ENCODE results near the gene WIPF1. TPM values are rescaled to one million over a fixed set of nuclear protein-coding genes. Genes with fewer than 3 reads are reported as not detected.

Gene WIPF1
- total and polyA plus RNA-seq, 7 donors, result 9.0 to 51.0 (median 37.8) TPM

DNA sequence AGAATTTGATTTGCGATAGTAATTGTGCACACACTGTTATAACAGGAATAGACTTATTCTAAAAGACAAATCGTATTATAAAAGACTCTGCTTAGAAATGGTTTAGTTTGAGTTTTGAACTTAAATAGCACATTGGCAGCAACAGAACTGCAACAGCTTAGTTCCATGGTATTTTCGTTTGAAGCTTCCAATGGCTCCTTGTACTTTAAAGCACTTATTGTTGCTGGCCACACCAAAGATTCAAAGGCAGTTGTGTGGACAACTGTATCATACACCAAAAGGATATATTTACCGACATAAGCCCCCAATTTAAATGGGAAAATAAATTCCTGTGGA is 627 bp downstream of the WIPF1 start:
- no peak for DNase-seq
- Histone ChIP-seq H3K9me3 (no peaks in the 10 kb centered on the region), H3K36me3 (no peaks in the 10 kb centered on the region), H3K4me1 (peaks cover 0 to 66% (median 46%) of the 10 kb centered on the region in 4 donors), H3K4me3 (peak overlapping the region in 2 of 4 donors; percentile 0 to 24), H3K27me3 (no peaks in the 10 kb centered on the region), H3K27ac (peak overlapping the region; percentile 63 to 77 (median 68))
- TF ChIP-seq EP300 (IDR thresholded peaks at IDR 0.05), result no peak
- TF ChIP-seq POLR2AphosphoS5 (IDR thresholded peaks at IDR 0.05), result no peak
- TF ChIP-seq, protein P1, sequence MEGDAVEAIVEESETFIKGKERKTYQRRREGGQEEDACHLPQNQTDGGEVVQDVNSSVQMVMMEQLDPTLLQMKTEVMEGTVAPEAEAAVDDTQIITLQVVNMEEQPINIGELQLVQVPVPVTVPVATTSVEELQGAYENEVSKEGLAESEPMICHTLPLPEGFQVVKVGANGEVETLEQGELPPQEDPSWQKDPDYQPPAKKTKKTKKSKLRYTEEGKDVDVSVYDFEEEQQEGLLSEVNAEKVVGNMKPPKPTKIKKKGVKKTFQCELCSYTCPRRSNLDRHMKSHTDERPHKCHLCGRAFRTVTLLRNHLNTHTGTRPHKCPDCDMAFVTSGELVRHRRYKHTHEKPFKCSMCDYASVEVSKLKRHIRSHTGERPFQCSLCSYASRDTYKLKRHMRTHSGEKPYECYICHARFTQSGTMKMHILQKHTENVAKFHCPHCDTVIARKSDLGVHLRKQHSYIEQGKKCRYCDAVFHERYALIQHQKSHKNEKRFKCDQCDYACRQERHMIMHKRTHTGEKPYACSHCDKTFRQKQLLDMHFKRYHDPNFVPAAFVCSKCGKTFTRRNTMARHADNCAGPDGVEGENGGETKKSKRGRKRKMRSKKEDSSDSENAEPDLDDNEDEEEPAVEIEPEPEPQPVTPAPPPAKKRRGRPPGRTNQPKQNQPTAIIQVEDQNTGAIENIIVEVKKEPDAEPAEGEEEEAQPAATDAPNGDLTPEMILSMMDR (IDR thresholded peaks at IDR 0.05), result no peak
- TF ChIP-seq POLR2A (IDR thresholded peaks at IDR 0.05), result no peak
- intact Hi-C loops (cut with DNase I), result no loop called here
- 42 to 76% methylated on average over 4 of the region's 4 CpGs for WGBS, 2 donors

DNA sequence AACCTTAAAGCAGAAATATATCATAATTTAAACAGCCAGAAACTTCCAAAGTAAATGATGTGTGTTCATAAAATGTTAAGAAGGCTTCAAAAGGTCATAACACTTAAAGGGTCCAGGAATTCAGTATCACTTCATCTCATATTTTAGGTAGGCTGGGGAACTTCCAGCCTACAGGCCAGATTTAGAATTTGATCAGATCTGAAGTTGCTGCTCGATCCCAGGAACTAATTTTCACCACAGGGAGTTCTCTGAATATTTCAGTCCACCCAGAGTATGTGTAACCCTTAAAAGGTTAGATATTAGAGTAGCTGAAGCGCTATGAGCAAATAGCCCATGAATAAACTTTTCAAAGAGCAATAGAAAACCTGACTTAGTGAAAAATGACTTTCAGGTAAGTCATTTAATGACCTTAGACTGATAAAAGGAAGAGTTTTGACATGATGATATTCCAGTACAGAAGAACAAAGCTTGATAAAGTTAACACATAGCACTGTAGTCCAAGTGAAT is 1.7 kb downstream of the WIPF1 start:
- intact Hi-C loops (cut with DNase I), result no loop called here
- Histone ChIP-seq H3K9me3 (no peaks in the 10 kb centered on the region), H3K36me3 (no peaks in the 10 kb centered on the region), H3K27me3 (no peaks in the 10 kb centered on the region), H3K4me3 (peak overlapping the region in 2 of 4 donors; percentile 0 to 24), H3K27ac (peak overlapping the region; percentile 63 to 77 (median 68)), H3K4me1 (peaks cover 0 to 75% (median 50%) of the 10 kb centered on the region in 4 donors)
- TF ChIP-seq POLR2A (IDR thresholded peaks at IDR 0.05) (no peak), POLR2AphosphoS5 (IDR thresholded peaks at IDR 0.05) (no peak), EP300 (IDR thresholded peaks at IDR 0.05) (no peak)
- TF ChIP-seq, protein P1 (IDR thresholded peaks at IDR 0.05), result no peak
- WGBS, 2 donors, result 48 to 82% methylated on average over 2 of the region's 2 CpGs
- no peak for DNase-seq

- no peak for DNase-seq
- peak overlapping the region in 1 of 4 donors; percentile 24 for H3K4me3 ChIP-seq
- H3K36me3 ChIP-seq, result no peaks in the 10 kb centered on the region
- TF ChIP-seq POLR2A (IDR thresholded peaks at IDR 0.05) (no peak), POLR2AphosphoS5 (IDR thresholded peaks at IDR 0.05) (no peak)
- WGBS, 2 donors, result 45 to 84% methylated on average over 3 of the region's 3 CpGs
- peaks cover 0 to 82% (median 55%) of the 10 kb centered on the region in 4 donors for H3K4me1 ChIP-seq
- H3K27ac ChIP-seq, result peak overlapping the region; percentile 63 to 77 (median 68)
- H3K27me3 ChIP-seq, result no peaks in the 10 kb centered on the region
- intact Hi-C loops (cut with DNase I), result no loop called here
- no peaks in the 10 kb centered on the region for H3K9me3 ChIP-seq
Measured at GRCh38 chr2:174595116-174595809, 2.3 kb downstream of the WIPF1 start.

GRCh38 chr2:174594456-174594855 is 3.1 kb downstream of the WIPF1 start:
- DNase-seq, result no peak
- 82 to 87% methylated on average over 1 to 2 of the region's 2 CpGs for whole genome bisulfite sequencing, 2 donors
- Histone ChIP-seq H3K27ac (peak overlapping the region in 3 of 4 donors; percentile 4 to 77 (median 70)), H3K36me3 (no peaks in the 10 kb centered on the region), H3K4me1 (peaks cover 0 to 82% (median 57%) of the 10 kb centered on the region in 4 donors), H3K9me3 (no peaks in the 10 kb centered on the region), H3K4me3 (no peak overlapping the region), H3K27me3 (no peaks in the 10 kb centered on the region)
- no peak for TF ChIP-seq POLR2AphosphoS5 (IDR thresholded peaks at IDR 0.05)
- no peak for TF ChIP-seq POLR2A (IDR thresholded peaks at IDR 0.05)
- TF ChIP-seq, protein P1 (IDR thresholded peaks at IDR 0.05), result no peak
- no peak for TF ChIP-seq EP300 (IDR thresholded peaks at IDR 0.05)
- intact Hi-C loops (cut with DNase I), result no loop called here

GRCh38 chr2:174593574-174594203 is 3.9 kb downstream of the WIPF1 start:
- DNase-seq, result no peak
- H3K36me3 ChIP-seq, result no peaks in the 10 kb centered on the region
- TF ChIP-seq POLR2AphosphoS5 (IDR thresholded peaks at IDR 0.05) (peak in 3 of 4 donors; percentile 18 to 49 (median 28)), EP300 (IDR thresholded peaks at IDR 0.05) (no peak), POLR2A (IDR thresholded peaks at IDR 0.05) (no peak)
- TF ChIP-seq, protein P1 (IDR thresholded peaks at IDR 0.05), result no peak
- intact Hi-C loops (cut with DNase I), result no loop called here
- no peaks in the 10 kb centered on the region for H3K9me3 ChIP-seq
- 22 to 65% methylated on average over 6 of the region's 6 CpGs for WGBS, 2 donors
- H3K27me3 ChIP-seq, result no peaks in the 10 kb centered on the region
- peak overlapping the region in 3 of 4 donors; percentile 63 to 77 (median 70) for H3K27ac ChIP-seq
- peak overlapping the region in 2 of 4 donors; percentile 13 to 29 for H3K4me3 ChIP-seq
- peaks cover 0 to 75% (median 64%) of the 10 kb centered on the region in 4 donors for H3K4me1 ChIP-seq
